ENCODE results near the gene PRRT1.

PRRT1 gene

GRCh38 chr6:32139590-32139989 is 12.1 kb downstream of the PRRT1 start:
- TF ChIP-seq TAF1 (IDR thresholded peaks at IDR 0.05; ENCODE audit: borderline replicate concordance, low read depth, low read length), result no peak
- no peak for TF ChIP-seq POLR2A (IDR thresholded peaks at IDR 0.05; ENCODE audit: low read depth, low read length)
- TF ChIP-seq POLR2AphosphoS5 (IDR thresholded peaks at IDR 0.05; ENCODE audit: low read depth, low read length), result no peak
- DNase-seq (ENCODE audit: insufficient read length) (no peak), FAIRE-seq (no peak)

- TF ChIP-seq POLR2AphosphoS5 (IDR thresholded peaks at IDR 0.05; ENCODE audit: low read depth, low read length), result no peak
- no peak for TF ChIP-seq TAF1 (IDR thresholded peaks at IDR 0.05; ENCODE audit: borderline replicate concordance, low read depth, low read length)
- TF ChIP-seq POLR2A (IDR thresholded peaks at IDR 0.05; ENCODE audit: low read depth, low read length), result no peak
- FAIRE-seq, result no peak
Observed at GRCh38 chr6:32137454-32137853, 14.3 kb downstream of the PRRT1 start.

GRCh38 chr6:32133786-32134185 is 18.0 kb downstream of the PRRT1 start:
- no peak for FAIRE-seq
- TF ChIP-seq TAF1 (IDR thresholded peaks at IDR 0.05; ENCODE audit: borderline replicate concordance, low read depth, low read length) (no peak), POLR2A (IDR thresholded peaks at IDR 0.05; ENCODE audit: low read depth, low read length) (no peak), POLR2AphosphoS5 (IDR thresholded peaks at IDR 0.05; ENCODE audit: low read depth, low read length) (no peak)

More at GRCh38 chr6:32137454-32137853, 14.3 kb downstream of the PRRT1 start:
- no peak for DNase-seq (ENCODE audit: insufficient read length)

GRCh38 chr6:32132110-32132509 is 19.6 kb downstream of the PRRT1 start:
- no peak for FAIRE-seq
- DNase-seq (ENCODE audit: insufficient read length), result no peak
- TF ChIP-seq TAF1 (IDR thresholded peaks at IDR 0.05; ENCODE audit: borderline replicate concordance, low read depth, low read length) (no peak), POLR2A (IDR thresholded peaks at IDR 0.05; ENCODE audit: low read depth, low read length) (no peak), POLR2AphosphoS5 (IDR thresholded peaks at IDR 0.05; ENCODE audit: low read depth, low read length) (no peak)

More at GRCh38 chr6:32133786-32134185, 18.0 kb downstream of the PRRT1 start:
- DNase-seq (ENCODE audit: insufficient read length), result no peak

GRCh38 chr6:32131439-32131948 is 20.2 kb downstream of the PRRT1 start:
- FAIRE-seq (no peak), DNase-seq (ENCODE audit: insufficient read length) (no peak)
- TF ChIP-seq POLR2AphosphoS5 (IDR thresholded peaks at IDR 0.05; ENCODE audit: low read depth, low read length) (no peak), POLR2A (IDR thresholded peaks at IDR 0.05; ENCODE audit: low read depth, low read length) (no peak), TAF1 (IDR thresholded peaks at IDR 0.05; ENCODE audit: borderline replicate concordance, low read depth, low read length) (no peak)

- FAIRE-seq (no peak), DNase-seq (ENCODE audit: insufficient read length) (no peak)
- no peak for TF ChIP-seq POLR2AphosphoS5 (IDR thresholded peaks at IDR 0.05; ENCODE audit: low read depth, low read length)
- TF ChIP-seq TAF1 (IDR thresholded peaks at IDR 0.05; ENCODE audit: borderline replicate concordance, low read depth, low read length), result no peak
- TF ChIP-seq POLR2A (IDR thresholded peaks at IDR 0.05; ENCODE audit: low read depth, low read length), result no peak
Observed at GRCh38 chr6:32129297-32130088, 22.2 kb downstream of the PRRT1 start.

- FAIRE-seq (no peak), DNase-seq (ENCODE audit: insufficient read length) (no peak)
- TF ChIP-seq POLR2AphosphoS5 (IDR thresholded peaks at IDR 0.05; ENCODE audit: low read depth, low read length) (no peak), POLR2A (IDR thresholded peaks at IDR 0.05; ENCODE audit: low read depth, low read length) (no peak), TAF1 (IDR thresholded peaks at IDR 0.05; ENCODE audit: borderline replicate concordance, low read depth, low read length) (no peak)
Observed at GRCh38 chr6:32128751-32129296, 22.9 kb downstream of the PRRT1 start.

GRCh38 chr6:32127717-32128592 is 23.8 kb downstream of the PRRT1 start, which contains the start of gene ATF6B:
Gene ATF6B, minus strand, starts transcription at chr6:32128246. Its CDS starts 39 bp downstream, at chr6:32128207.
- DNase-seq (ENCODE audit: insufficient read length) (peak; percentile 95), FAIRE-seq (peak; percentile 96)
- TF ChIP-seq POLR2A (IDR thresholded peaks at IDR 0.05; ENCODE audit: low read depth, low read length) (peak; percentile 81), TAF1 (IDR thresholded peaks at IDR 0.05; ENCODE audit: borderline replicate concordance, low read depth, low read length) (no peak), POLR2AphosphoS5 (IDR thresholded peaks at IDR 0.05; ENCODE audit: low read depth, low read length) (peak; percentile 42; the same call in 1 of the 2 replicates)

GRCh38 chr6:32127409-32127716 is 24.4 kb downstream of the PRRT1 start:
- DNase-seq (ENCODE audit: insufficient read length), result no peak
- TF ChIP-seq POLR2A (IDR thresholded peaks at IDR 0.05; ENCODE audit: low read depth, low read length) (no peak), POLR2AphosphoS5 (IDR thresholded peaks at IDR 0.05; ENCODE audit: low read depth, low read length) (no peak), TAF1 (IDR thresholded peaks at IDR 0.05; ENCODE audit: borderline replicate concordance, low read depth, low read length) (no peak)
- FAIRE-seq, result no peak

- TF ChIP-seq POLR2A (IDR thresholded peaks at IDR 0.05; ENCODE audit: low read depth, low read length), result no peak
- DNase-seq (ENCODE audit: insufficient read length) (no peak), FAIRE-seq (no peak)
Observed at GRCh38 chr6:32126880-32127279, 24.9 kb downstream of the PRRT1 start.

GRCh38 chr6:32123681-32124080 is 28.1 kb downstream of the PRRT1 start:
- FAIRE-seq, result no peak
- TF ChIP-seq TAF1 (IDR thresholded peaks at IDR 0.05; ENCODE audit: borderline replicate concordance, low read depth, low read length) (no peak), POLR2A (IDR thresholded peaks at IDR 0.05; ENCODE audit: low read depth, low read length) (no peak), POLR2AphosphoS5 (IDR thresholded peaks at IDR 0.05; ENCODE audit: low read depth, low read length) (no peak)
- no peak for DNase-seq (ENCODE audit: insufficient read length)

Measured in GM12892 (cell line).